DOHH2 (cell line): Measurements from ENCODE around the gene FIZ1.

Source experiments
- H3F3A ChIP-seq: fragments of 200-600 bp; sonication (generic), shearing (Covaris generic); 2 replicates; pipeline ENCODE4 v1.6.0; 2016; ENCODE audit warnings: antibody characterized with exemption, mild to moderate bottlenecking; ENCODE audit not compliant: control insufficient read depth, insufficient read depth
- H3K27ac ChIP-seq: fragments of 200-600 bp; sonication (generic); 2 replicates; pipeline ENCODE4 v1.5.1; 2014; ENCODE audit warnings: low read depth, mild to moderate bottlenecking, low read length, moderate library complexity
- H3K27me3 ChIP-seq: fragments of 200-600 bp; sonication (generic); 2 replicates; pipeline ENCODE4 v1.6.1; 2014; ENCODE audit warnings: mild to moderate bottlenecking, low read length, mixed read lengths; ENCODE audit not compliant: control insufficient read depth
- H3K36me3 ChIP-seq: fragments of 200-600 bp; sonication (generic); 2 replicates; pipeline ENCODE4 v1.6.1; 2014; ENCODE audit warnings: mild to moderate bottlenecking, low read length, moderate library complexity, mixed read lengths; ENCODE audit not compliant: control insufficient read depth
- H3K4me1 ChIP-seq: fragments of 200-600 bp; sonication (generic); 2 replicates; pipeline ENCODE4 v1.6.1; 2014; ENCODE audit warnings: mild to moderate bottlenecking, low read length, mixed read lengths; ENCODE audit not compliant: control insufficient read depth
- H3K4me2 ChIP-seq: fragments of 200-600 bp; sonication (generic); 2 replicates; pipeline ENCODE4 v1.6.0; 2014; ENCODE audit warnings: mild to moderate bottlenecking, low read length, moderate library complexity
- H3K4me3 ChIP-seq: fragments of 200-600 bp; sonication (generic); 2 replicates; pipeline ENCODE4 v1.5.1; 2014; ENCODE audit warnings: mild to moderate bottlenecking, low read length, mixed read lengths
- H3K79me2 ChIP-seq: fragments of 200-600 bp; sonication (generic); 2 replicates; pipeline ENCODE4 v1.6.1; 2014; ENCODE audit warnings: mild to moderate bottlenecking, low read length, mixed read lengths; ENCODE audit not compliant: control insufficient read depth
- H3K9me2 ChIP-seq: fragments of 200-600 bp; sonication (generic); replicated peaks from 2 replicates; pipeline ENCODE4 v1.6.1; 2014; ENCODE audit warnings: mild to moderate bottlenecking, low read length, mixed read lengths; ENCODE audit not compliant: control insufficient read depth
- H3K9me3 ChIP-seq: fragments of 200-600 bp; sonication (generic); 2 replicates; pipeline ENCODE4 v1.6.1; 2014; ENCODE audit warnings: antibody characterized with exemption, low read length, mixed read lengths; ENCODE audit not compliant: control insufficient read depth, insufficient read depth
- H4K20me1 ChIP-seq: fragments of 200-600 bp; sonication (generic); 2 replicates; pipeline ENCODE4 v1.6.0; 2014; ENCODE audit warnings: low read depth, mild to moderate bottlenecking, antibody characterized with exemption, low read length, moderate library complexity; ENCODE audit not compliant: control insufficient read depth, insufficient read depth
- EZH2phosphoT487 ChIP-seq: fragments of 200-600 bp; sonication (generic); IDR thresholded peaks from 2 replicates; pipeline ENCODE4 v1.6.1; 2017; ENCODE audit warnings: borderline replicate concordance, mild to moderate bottlenecking, antibody characterized with exemption, low read length, moderate library complexity, mixed read lengths
- TF ChIP-seq, protein P1 (sequence below): fragments of 200-600 bp; sonication (generic); IDR thresholded peaks from one replicate; pipeline ENCODE4 v1.5.1; 2014; ENCODE audit warnings: antibody characterized with exemption, mild to moderate bottlenecking, low read depth, low read length; ENCODE audit not compliant: poor library complexity, severe bottlenecking

FIZ1 gene

GRCh38 chr19:55625004-55625326 lies 25.6 kb upstream of the FIZ1 start:
- TF ChIP-seq, protein P1, sequence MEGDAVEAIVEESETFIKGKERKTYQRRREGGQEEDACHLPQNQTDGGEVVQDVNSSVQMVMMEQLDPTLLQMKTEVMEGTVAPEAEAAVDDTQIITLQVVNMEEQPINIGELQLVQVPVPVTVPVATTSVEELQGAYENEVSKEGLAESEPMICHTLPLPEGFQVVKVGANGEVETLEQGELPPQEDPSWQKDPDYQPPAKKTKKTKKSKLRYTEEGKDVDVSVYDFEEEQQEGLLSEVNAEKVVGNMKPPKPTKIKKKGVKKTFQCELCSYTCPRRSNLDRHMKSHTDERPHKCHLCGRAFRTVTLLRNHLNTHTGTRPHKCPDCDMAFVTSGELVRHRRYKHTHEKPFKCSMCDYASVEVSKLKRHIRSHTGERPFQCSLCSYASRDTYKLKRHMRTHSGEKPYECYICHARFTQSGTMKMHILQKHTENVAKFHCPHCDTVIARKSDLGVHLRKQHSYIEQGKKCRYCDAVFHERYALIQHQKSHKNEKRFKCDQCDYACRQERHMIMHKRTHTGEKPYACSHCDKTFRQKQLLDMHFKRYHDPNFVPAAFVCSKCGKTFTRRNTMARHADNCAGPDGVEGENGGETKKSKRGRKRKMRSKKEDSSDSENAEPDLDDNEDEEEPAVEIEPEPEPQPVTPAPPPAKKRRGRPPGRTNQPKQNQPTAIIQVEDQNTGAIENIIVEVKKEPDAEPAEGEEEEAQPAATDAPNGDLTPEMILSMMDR: no peak
- H3K4me3 ChIP-seq: peak overlapping the region; percentile 72
- H3K79me2 ChIP-seq: no peaks in the 10 kb centered on the region
- no peaks in the 10 kb centered on the region for H3K9me2 ChIP-seq
- H3F3A ChIP-seq: peaks cover 9% of the 10 kb centered on the region
- no peak overlapping the region for H3K27ac ChIP-seq
- peak overlapping the region; percentile 76 for H3K4me2 ChIP-seq
- H3K9me3 ChIP-seq: no peaks in the 10 kb centered on the region
- H3K4me1 ChIP-seq: peaks cover 20% of the 10 kb centered on the region
- no peaks in the 10 kb centered on the region for H3K36me3 ChIP-seq
- H3K27me3 ChIP-seq: no peaks in the 10 kb centered on the region
- H4K20me1 ChIP-seq: peaks cover 4% of the 10 kb centered on the region; the same call in 1 of the 2 replicates

- Histone ChIP-seq H3K27me3 (no peaks in the 10 kb centered on the region), H3K4me1 (peaks cover 19% of the 10 kb centered on the region), H3K79me2 (no peaks in the 10 kb centered on the region), H3F3A (peaks cover 9% of the 10 kb centered on the region), H3K4me3 (peak within 1 kb of the TSS; percentile 72), H3K9me2 (no peaks in the 10 kb centered on the region), H3K9me3 (no peaks in the 10 kb centered on the region), H3K4me2 (peak within 1 kb of the TSS; percentile 76), H3K27ac (peak within 1 kb of the TSS; percentile 64), H4K20me1 (peaks cover 4% of the 10 kb centered on the region; the same call in 1 of the 2 replicates), H3K36me3 (no peaks in the 10 kb centered on the region)
- TF ChIP-seq EZH2phosphoT487: no peak
- TF ChIP-seq, protein P1: no peak
Measured at GRCh38 chr19:55624109-55625003, 25.0 kb upstream of the FIZ1 start, which contains the start of gene ZNF784. Gene ZNF784 (minus strand): TSS chr19:55624566. CDS start chr19:55624561, 5 bp downstream.

DNA sequence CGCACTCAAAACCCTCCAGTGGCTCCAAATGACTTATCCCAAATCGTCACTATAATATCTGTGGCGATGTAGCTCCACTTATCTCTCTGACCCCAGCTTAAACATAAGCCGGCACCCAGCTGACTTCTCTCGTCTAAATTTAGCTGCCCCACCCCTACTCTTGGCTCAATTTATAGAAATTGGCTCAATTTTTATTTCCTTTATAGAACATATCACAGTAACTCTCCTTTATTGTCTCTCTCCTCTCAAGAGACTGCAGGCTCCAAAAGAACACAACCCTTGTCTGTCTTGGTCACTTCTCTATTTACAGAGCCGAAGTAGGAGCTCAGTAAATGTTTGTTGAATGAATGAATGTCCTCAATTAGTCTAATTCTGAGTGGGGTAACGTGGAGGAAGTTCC lies 24.2 kb upstream of the FIZ1 start:
- H3K4me3 ChIP-seq: peak overlapping the region; percentile 33
- no peak overlapping the region for H3K27ac ChIP-seq
- H3K9me2 ChIP-seq: no peaks in the 10 kb centered on the region
- H3K9me3 ChIP-seq: no peaks in the 10 kb centered on the region
- H3K36me3 ChIP-seq: no peaks in the 10 kb centered on the region
- no peaks in the 10 kb centered on the region for H3K79me2 ChIP-seq
- H3K27me3 ChIP-seq: no peaks in the 10 kb centered on the region
- H3K4me2 ChIP-seq: peak overlapping the region; percentile 14; the same call in 1 of the 2 replicates
- H4K20me1 ChIP-seq: peaks cover 4% of the 10 kb centered on the region; the same call in 1 of the 2 replicates
- H3K4me1 ChIP-seq: peaks cover 14% of the 10 kb centered on the region
- peaks cover 11% of the 10 kb centered on the region for H3F3A ChIP-seq
- no peak for TF ChIP-seq EZH2phosphoT487
- TF ChIP-seq, protein P1: no peak
